ENCODE results near the gene GNPAT.

- TF ChIP-seq POLR2A (IDR thresholded peaks at IDR 0.05; ENCODE audit: low read length): no peak
- no peak for TF ChIP-seq GATA1 (IDR thresholded peaks at IDR 0.05; ENCODE audit: low read depth, low read length)
These were observed 77.6 kb downstream of the GNPAT start for GRCh38 chr1:231318568-231318967.

Data from erythroblast (primary cell).